NCI-H2196 (cell line): Measurements from ENCODE around the gene LYPD1.

Experiments
- DNase-seq: peaks from one replicate; lab custom pipeline; 2025; ENCODE audit not compliant: unreplicated experiment; lab: John Stamatoyannopoulos, UW

Gene LYPD1

GRCh38 chr2:132668987-132669907, 758 bp downstream of the LYPD1 start:
- peak; percentile 17 for DNase-seq

GRCh38 chr2:132668189-132668823, 1.7 kb downstream of the LYPD1 start:
- no peak for DNase-seq

DNA sequence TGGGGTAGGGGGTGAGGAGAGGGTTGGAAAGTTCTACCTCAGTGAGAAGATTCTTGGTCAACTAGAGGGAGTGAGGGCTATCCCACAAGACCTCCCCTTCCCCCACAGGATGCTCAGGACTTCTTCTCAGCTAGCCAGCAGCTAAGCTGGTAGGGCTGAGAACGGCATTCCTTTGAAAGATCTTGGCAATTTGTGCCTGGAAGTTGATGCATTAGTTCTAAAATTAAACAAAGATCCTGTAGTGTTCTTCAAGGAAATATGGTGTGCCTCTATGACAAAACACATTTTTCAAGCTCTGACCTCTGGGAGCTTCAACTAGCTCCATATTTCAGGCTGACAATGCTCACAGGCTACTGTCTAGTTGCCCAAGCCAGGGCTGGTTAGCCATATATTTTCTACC, 2.3 kb downstream of the LYPD1 start:
- no peak for DNase-seq

DNA sequence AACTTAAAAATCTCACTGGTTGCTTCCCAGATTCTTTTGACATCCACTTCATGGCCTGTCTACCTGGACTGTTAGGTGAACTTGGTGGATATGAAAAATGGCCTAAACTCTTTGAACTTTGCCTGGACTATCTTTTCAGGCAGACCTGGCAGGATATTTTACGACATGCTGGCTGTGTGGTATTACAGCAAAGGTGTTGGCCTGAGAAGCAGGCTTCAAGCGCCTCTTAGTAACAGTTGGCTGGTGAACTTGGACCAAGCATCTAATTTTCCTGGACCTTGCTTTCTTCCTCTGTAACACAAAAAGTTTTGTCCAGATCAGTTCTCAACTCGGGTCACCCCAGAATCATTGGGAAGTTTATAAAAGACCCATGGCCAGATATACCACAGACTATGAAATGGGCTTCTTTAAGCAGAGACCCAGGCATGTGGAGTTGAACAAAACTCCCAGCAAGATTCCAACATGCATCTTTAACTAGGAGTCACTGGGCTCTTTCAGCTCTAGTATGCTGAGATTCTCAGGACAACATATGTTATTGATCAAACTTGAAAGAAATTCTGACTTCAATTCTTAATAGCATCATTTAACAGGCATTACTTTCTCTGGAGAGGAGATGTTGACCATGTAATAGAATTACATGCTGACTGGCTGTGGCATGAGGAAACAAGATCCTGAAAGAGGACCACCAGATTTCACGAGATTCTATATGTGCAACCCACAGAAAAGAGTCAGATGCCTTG, 4.4 kb downstream of the LYPD1 start:
- no peak for DNase-seq

DNA sequence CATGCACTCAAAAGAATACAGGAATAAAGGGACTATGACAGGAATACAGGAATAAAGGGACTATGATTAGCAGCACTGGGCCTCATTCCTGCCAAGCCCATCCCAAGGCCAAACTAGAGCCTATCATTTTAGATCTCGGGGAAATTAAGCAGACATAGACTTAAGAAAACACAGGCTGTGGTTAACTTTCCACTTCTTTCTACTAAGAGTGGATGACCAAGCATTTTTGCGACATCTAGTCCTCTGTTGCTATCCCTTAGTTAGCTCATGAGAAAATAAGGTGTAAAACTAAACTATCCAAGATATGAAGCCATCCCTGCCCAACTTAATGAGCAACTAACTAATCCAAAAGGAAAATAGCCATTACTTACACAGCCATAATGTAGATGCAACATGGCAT, 5.9 kb downstream of the LYPD1 start:
- no peak for DNase-seq

DNA sequence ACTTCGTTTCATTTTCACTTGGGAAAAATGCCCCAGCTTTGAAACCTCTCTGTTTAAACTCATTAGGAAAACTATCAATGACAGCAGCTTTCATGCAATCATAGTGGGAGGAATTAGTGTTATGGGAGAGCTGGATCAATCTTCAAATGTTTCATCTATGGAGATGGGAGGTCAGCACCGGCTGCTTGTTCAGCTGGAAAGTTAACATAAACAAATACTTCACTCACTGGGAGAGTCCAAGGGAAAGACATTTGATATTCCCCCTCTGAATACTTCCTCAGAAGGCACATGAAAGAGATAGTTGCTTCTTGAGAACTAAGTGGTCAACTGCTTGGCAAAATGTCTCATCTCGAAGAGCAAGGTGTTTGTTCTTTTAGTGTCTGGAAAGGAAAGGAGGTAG, 7.3 kb downstream of the LYPD1 start:
- no peak for DNase-seq

- DNase-seq, result no peak
Observed at GRCh38 chr2:132659331-132659730, 10.7 kb downstream of the LYPD1 start.

- no peak for DNase-seq
Observed at GRCh38 chr2:132656266-132656975, 13.6 kb downstream of the LYPD1 start.

DNA sequence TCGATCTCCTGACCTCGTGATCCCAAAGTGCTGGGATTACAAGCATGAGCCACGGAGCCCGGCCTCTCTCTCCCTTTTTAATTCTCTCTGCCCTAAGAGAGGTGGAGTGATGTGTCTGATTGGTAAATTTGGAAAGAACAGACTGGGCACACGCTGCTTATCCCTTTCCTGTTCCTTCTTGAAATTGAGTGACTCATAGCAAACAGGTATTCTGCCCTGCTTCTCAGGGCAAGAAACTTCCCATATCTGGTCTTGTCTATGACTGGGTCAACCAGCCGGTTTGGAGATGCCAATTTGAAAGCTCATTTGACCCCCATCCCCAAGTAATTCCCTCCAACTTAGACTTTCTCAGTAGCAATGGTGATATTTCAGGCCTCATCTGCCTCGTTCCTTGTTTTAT, 15.0 kb downstream of the LYPD1 start:
- no peak for DNase-seq

DNA sequence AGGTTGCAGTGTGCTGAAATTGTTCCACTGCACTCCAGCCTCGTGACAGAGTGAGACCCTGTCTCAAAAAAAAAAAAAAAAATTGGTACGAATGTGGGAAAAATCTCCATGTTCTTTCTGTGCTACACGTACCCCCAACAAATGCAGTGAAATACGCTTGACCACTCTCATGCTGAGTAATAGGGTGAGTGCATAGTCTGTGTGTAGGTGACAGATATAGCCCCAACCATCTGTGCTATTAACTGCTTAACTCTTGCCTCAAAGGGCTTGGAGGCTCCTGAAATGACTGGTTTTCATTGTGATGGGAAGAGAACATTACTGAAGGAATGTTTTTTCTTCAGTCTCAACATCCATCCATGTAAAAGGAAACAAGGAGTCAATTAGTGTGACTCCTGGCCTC, 15.7 kb downstream of the LYPD1 start:
- no peak for DNase-seq

GRCh38 chr2:132652474-132652873, 17.5 kb downstream of the LYPD1 start:
- DNase-seq, result no peak

GRCh38 chr2:132651115-132652045, 18.6 kb downstream of the LYPD1 start:
- DNase-seq, result no peak

DNA sequence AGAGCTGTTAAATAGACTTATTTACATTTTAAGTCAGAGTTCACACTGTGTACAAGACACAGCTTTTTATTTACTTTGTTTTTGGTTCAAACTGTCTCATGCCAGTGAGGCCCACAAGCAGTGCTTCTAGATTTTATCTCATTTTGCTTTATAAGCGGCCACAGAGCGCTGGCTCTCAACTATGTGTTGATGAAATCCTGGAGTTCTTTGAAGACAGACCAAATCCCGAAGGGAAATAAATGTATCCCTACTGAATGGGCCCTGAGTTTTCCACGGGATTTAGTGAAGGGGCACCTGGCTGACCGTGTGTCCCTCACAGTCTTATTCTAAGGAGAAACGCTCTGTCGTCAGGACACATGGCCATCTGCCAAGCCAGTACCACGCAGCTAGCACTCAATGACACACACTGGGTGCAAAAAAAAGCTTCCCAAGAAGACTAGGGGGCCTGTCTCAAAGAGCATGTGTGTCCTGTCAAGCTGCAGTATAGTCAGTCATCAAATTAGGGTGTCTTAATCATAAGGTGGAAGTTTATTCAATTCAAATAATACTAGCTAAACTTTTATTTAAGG, 23.4 kb downstream of the LYPD1 start:
- no peak for DNase-seq

- no peak for DNase-seq
Observed at GRCh38 chr2:132645722-132646539, 24.1 kb downstream of the LYPD1 start.

GRCh38 chr2:132645176-132645575, 24.8 kb downstream of the LYPD1 start:
- no peak for DNase-seq

DNA sequence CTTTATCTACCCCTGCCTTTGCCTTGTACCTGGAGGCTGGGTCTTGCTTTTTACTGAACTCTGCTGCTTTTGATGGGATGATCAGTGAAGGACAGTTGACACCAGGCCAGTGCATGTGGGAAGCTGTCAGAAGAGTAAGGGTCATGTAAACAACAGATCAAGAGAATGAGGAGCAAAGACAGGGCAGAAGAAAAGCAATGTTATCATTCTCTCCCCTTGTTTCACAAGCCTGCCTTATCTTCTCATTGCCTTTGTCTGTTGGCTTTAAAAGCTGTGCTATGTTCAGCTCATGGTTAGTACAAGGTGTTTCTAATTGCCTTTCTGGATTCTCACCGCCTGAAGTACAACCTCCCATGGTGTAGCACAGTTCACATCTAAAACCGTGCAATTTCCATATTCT, 27.6 kb downstream of the LYPD1 start:
- no peak for DNase-seq

- no peak for DNase-seq
Observed at GRCh38 chr2:132641819-132642218, 28.2 kb downstream of the LYPD1 start.

DNA sequence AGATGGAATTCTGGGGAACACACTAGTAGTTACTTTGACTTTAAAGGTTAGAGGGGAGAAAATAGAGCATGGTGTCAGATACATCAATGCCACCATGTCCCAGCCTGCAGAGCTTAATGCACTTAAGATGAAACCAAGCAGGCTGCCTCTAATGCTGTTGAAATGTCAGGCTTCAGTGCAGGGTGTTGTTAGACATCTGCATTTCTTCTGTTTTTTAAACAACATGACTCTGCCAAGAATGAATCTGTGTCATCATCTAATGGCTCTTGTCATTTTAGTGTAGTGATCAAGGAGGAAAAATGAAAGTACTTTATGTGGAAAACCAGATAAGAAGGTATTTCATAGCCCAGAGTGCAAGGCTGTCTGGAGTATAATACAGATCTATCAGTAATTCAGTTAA, 29.9 kb downstream of the LYPD1 start:
- DNase-seq, result no peak
